Mesenteric fat pad (tissue), 1 donor: ENCODE measurements around the gene KCNA5. TPM values are rescaled to one million over a fixed set of nuclear protein-coding genes. Genes with fewer than 3 reads are reported as not detected.

ENCODE experiments used
- DNase-seq: peaks from one replicate; pipeline ENCODE4 v3.0.0-alpha.2; 2020; ENCODE audit warnings: low spot score
- long read RNA-seq: library from polyadenylated mRNA; unstranded; transcript quantifications from one replicate; pipeline ENCODE4 v2.0.0, GENCODE V29; 2020
- total RNA-seq: library from RNA; stranded (reverse); fragmentation: NEBNext Ultra II Directional; extraction: Animal tissue kit (Norgen Biotek cat#: 25700); gene quantifications from one replicate; pipeline ENCODE4 v1.2.1, GENCODE V29; 2021
- donor health status: DM: yes; HTN: yes; CAD: no.

Gene KCNA5
- 0.13 TPM for total RNA-seq
- long read RNA-seq, partial matches to known transcripts: 0 of 4 reads
- long read RNA-seq, other reads (novel, unspliced or antisense): 0 of 4 reads

DNA sequence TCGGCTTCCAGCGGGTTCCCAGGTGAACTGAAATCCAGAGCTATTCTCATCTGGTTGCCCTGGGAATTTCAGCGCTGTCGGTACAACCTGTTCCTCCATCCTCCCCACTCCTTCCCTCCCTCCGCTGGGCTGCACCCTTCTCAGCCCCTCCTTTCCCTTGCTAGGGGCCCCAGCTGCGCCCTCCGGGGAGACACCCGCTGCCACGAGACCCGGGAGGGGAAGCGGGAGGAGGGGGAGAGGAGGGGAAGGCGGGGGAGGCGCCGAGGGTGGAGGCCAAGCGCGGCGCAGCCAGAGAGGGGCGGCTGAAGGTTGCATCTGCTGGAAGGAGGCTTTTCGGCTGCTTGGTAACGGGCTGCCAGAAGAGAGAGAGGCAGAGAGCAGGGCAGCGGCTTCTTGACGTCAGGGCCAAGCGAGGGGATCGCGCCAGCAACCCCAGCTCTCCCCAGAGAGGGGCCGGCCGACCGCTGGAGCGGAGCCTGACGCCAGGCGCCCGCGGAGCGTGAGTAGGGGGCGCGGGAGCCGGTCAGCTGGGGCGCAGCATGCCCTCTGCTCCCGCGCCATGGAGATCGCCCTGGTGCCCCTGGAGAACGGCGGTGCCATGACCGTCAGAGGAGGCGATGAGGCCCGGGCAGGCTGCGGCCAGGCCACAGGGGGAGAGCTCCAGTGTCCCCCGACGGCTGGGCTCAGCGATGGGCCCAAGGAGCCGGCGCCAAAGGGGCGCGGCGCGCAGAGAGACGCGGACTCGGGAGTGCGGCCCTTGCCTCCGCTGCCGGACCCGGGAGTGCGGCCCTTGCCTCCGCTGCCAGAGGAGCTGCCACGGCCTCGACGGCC lies at the start of gene KCNA5:
Gene KCNA5 (plus strand): TSS at position 291 of the 831 bp plus-strand sequence. CDS start 269 bp downstream, at position 560.
- DNase-seq: no peak

DNA sequence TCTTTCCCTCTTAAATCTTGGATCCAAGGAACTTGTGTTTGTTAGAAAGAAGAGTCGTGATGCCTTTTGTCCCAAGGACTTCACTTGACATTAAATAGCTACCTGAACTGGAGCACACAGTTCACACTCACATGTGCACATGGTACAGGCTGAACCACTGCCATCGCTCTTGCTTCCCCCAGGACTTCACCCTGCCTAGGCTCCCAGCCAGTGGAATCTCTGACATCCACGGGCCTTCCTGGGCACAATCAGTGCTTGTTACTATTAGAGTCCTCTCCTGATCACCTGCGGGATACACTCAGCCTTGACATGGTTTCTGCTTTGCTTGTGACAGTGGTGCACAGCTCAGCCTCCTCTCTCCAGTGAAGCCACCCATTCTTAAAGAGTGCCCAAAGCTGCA lies 49.1 kb upstream of the KCNA5 start:
- DNase-seq: no peak

DNA sequence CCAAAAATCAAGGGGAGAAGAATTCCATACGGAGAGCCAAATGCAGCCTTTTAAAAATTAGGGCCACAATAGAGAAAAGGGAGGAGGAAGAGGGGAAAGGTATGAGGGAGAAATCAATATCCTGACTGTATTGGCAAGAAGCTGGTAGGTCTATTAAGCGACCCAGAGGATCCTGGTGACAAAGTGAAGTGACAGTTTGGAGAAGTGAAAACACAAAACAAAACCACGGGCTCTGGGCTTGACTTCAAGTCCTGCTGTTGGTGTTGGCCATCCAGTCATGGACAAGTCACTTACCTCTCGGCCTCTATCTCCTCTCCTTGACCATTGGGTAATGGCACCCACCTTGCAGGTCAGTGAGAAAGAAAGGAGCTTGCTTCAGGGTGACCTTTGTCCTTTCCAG lies 47.0 kb upstream of the KCNA5 start:
- no peak for DNase-seq

GRCh38 chr12:4997939-4998338 lies 45.7 kb upstream of the KCNA5 start:
- no peak for DNase-seq

DNA sequence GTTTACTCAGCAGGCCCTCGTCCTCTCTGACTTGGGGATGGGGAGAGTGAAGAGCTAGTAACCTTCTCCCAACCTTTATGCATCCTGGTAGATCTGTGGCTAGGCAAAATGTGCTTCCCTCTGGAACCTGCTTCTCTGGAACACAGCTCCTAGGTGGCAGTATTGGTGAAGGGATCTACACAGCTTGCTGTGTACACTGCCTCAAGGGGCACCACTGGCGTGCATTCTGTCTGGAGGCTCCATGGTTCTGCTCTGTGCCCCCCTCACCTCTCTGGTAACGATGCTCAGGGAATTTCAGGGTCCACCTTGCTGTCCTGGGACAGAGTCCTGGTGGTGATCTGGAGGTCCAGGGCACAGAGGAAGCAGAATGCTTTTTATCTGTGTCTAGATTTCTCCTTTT lies 43.5 kb upstream of the KCNA5 start:
- peak; percentile 51 for DNase-seq

GRCh38 chr12:5000658-5001385 lies 42.9 kb upstream of the KCNA5 start:
- no peak for DNase-seq

GRCh38 chr12:5003025-5003666 lies 40.5 kb upstream of the KCNA5 start:
- no peak for DNase-seq

DNA sequence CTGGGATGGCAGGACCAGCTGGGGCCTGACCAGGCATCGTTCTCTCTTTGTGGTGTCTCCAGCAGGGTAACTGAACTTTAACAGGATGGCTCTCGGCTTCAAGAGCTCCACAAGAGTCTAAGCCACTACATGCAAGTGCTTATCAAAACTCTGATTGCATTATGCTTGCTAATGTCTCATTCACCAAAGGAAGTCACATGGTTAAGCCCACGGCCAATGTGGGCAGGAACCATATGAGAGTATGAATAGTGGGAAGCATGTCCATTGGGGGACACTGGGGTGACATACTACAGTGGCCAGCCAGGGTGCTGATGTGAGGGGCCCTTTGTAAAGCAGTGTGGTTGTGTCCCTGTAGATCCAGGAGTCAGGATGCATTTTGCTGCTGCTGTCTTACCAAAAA lies 35.0 kb upstream of the KCNA5 start:
- no peak for DNase-seq

GRCh38 chr12:5010151-5010550 lies 33.5 kb upstream of the KCNA5 start:
- no peak for DNase-seq

- DNase-seq: no peak
Measured at GRCh38 chr12:5012337-5012736, 31.3 kb upstream of the KCNA5 start.

DNA sequence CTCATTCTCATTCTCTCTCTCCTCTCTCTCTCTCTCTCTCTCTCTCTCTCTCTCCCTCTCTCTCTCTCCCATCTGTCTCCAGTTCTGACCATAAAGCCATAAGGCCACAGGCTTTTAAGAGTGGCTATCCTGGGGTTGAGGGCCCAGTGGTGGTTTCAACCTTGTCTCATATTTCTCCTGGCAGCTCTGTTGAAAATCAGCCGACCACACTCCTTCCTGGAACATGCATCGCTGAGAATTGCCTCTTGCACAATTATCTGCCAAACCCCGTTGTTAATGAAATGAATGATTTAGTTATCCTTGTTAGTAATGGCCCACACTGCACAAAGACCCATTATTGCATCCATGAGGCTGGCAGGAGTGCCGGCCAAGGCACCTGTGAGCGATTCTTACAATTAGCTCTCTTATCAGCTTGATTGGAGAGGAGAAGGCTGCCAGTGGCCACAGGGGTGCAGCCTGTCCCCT lies 30.4 kb upstream of the KCNA5 start:
- DNase-seq: no peak

- no peak for DNase-seq
Measured at GRCh38 chr12:5014269-5014668, 29.4 kb upstream of the KCNA5 start.

DNA sequence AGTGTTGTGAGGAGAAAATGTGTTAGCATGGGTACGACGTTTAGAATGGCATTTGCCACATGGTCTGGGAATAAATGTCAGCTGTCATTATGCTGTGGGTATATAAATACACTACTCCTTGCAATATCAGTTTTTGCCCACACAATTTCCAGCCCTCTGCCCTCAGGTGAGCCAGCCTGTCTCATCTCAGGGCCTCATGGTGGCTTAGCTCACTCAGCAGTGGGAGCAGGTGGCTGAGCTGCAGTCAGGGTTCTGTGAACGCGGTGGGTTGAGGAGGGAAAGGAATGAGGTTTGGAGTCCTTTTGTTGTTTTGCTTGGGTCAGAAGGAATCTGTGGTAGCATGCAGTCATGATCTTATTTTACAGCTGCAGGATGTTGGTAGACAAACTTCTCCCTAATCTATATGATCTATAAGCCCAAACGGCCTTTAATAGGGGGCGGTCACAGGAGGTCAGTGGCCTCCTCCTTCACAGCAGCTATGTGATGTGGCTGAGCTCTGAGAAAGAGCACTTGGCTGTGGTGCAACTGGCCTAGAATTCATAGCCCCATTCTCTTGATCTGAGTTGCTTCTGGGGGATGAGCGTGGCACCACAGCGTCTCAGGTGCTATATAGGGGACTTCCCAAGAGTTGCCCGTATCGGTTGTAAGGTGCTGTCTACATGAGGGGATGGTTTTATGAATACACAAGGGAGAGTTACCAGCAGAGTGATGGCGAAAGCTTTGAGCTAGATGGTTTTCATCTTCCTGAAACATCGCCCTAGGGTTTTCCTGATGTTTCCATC lies 27.8 kb upstream of the KCNA5 start:
- DNase-seq: no peak

DNA sequence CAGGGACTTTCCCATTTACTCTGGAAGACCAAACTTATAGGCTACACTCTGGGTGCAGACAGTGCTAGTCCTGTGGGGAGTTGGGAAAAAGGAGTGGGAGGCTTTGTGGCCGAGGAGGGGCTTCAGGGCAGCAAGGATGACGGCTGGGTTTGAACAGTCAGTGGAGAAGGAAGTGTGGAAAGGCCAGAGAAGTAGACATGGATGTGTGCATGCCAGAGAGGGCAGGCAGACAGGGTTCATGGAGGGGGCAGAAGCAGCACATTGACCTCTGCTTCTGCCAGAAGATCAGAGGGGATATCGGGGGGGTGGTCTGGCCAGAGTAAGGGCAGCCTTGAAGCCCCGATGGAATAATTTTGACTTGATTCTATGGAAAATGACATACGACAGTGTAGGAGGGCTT lies 27.2 kb upstream of the KCNA5 start:
- no peak for DNase-seq

DNA sequence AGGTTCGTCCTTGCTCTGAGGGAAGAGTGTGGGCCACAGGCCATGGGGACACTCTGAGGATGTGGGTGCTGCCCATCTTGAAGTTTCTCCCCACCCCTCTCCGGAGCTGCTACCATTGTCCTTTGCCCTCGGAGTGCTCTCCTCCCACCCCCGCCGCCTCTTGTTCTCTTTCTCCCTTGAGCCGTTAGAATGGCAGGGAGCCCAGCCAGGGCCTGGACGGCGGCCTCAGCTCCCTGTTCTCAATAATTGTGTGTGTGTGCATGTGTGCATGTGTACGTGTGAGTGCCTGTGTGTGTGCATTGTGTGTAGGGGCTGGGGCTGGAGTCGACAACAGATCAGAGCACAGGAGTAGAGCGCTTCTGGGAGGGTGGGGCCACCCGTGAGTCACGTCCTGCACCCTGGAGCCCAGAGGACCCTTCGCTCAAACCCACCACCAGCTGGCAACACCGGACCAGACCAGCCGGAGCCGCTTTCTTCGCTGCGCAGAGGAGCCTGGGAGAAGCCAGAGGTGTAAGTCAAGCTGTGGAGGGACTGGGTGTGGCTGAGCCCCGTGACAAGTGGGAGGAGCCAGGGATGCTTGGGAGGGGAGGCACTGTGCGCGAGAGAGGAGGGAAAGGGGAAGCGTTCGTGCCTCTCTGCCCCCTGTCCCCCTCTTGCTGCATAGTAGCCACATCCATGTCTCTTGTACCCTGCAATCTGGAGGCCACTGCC lies 25.9 kb upstream of the KCNA5 start:
- no peak for DNase-seq

GRCh38 chr12:5018677-5019076 lies 25.0 kb upstream of the KCNA5 start:
- peak; percentile 49 for DNase-seq

GRCh38 chr12:5022025-5022424 lies 21.7 kb upstream of the KCNA5 start:
- no peak for DNase-seq

DNA sequence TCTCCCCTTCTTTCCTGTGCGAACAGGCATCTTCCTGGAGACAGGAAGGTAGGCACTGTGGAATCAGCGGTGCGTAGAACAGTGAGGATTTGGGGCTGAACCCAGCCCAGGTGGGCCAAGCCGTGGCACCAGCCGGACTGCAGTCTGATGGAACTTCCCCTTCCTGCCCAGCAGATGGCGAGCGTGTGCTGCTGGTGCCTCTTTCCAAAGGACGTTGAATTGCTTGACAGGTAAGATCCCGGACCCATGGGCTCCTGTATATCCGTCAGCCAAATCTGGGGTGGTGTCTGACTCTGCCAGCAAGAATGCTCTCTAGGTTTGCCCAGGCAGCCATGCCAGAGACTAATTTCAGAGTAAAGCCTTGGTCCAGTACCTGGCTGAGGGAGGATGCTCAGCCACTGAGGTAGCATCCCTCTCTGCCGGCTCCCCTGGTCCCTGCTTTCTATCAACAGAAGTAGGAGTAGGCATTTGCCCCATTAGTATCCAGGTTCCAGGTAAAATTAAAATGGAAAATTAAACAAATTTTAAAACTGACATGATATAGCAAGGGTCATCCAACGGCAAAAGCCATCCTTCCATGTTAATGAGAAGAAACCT lies 21.1 kb upstream of the KCNA5 start:
- no peak for DNase-seq

- peak; percentile 79 for DNase-seq
Measured at GRCh38 chr12:5023842-5024241, 19.8 kb upstream of the KCNA5 start.

GRCh38 chr12:5026342-5026938 lies 17.2 kb upstream of the KCNA5 start:
- DNase-seq: no peak
